ENCODE results near the gene MACROH2A1.

Gene MACROH2A1

GRCh38 chr5:135304352-135305221 is 94.4 kb downstream of the MACROH2A1 start:
- Histone ChIP-seq H3K4me3 (ENCODE audit: low read length) (no peak overlapping the region), H3K9me3 (ENCODE audit: control insufficient read depth, insufficient read depth, low read length) (no peaks in the 10 kb centered on the region), H3K9me2 (replicated peaks; ENCODE audit: control insufficient read depth, low read length) (no peaks in the 10 kb centered on the region), H3K79me2 (ENCODE audit: control insufficient read depth, low read length) (no peaks in the 10 kb centered on the region), H3K4me2 (ENCODE audit: low read length) (no peak overlapping the region), H3K36me3 (ENCODE audit: control insufficient read depth, low read length) (no peaks in the 10 kb centered on the region), H3K27ac (ENCODE audit: low read depth, low read length) (no peak overlapping the region), H3K4me1 (ENCODE audit: control insufficient read depth, low read length) (no peaks in the 10 kb centered on the region), H3K27me3 (ENCODE audit: control insufficient read depth, low read length) (peaks cover 3% of the 10 kb centered on the region), H3F3A (ENCODE audit: control insufficient read depth, insufficient read depth) (no peaks in the 10 kb centered on the region), H4K20me1 (ENCODE audit: control insufficient read depth, insufficient read depth, low read depth, low read length) (no peaks in the 10 kb centered on the region)
- no peak for TF ChIP-seq CTCF (IDR thresholded peaks at IDR 0.05; ENCODE audit: low read depth, low read length, poor library complexity, severe bottlenecking)
- no peak for TF ChIP-seq EZH2phosphoT487 (IDR thresholded peaks at IDR 0.05; ENCODE audit: borderline replicate concordance, low read length)

DNA sequence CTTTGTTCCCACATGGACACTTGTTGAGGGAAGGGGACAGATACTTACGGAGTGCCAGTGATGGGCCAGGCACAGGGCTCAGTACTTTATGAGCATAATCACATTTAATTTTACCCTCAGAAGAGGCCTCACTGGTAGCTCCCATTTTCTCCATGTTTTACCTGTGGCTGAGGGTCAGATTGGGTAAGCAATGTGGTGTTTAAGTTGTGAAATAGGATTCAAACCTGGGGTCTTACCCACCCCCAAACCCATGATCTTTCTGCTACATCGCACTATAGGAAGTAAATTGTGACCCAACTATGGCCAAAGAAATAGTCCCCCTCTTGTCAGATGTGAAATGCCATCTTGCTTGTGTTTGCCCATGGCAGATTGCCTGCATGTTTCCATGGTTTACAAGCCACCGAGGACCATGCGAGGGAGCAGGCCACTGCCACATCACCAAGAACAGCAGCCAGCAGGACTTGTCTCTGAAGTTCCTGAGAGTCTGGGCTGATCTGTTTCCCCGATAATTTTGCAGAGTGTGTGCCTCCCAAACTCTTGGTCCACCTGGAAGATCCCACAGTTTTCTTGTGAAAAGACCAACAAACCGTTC is 95.4 kb downstream of the MACROH2A1 start:
- Histone ChIP-seq H3K27ac (ENCODE audit: low read depth, low read length) (no peak overlapping the region), H3F3A (ENCODE audit: control insufficient read depth, insufficient read depth) (no peaks in the 10 kb centered on the region), H3K4me1 (ENCODE audit: control insufficient read depth, low read length) (no peaks in the 10 kb centered on the region)

DNA sequence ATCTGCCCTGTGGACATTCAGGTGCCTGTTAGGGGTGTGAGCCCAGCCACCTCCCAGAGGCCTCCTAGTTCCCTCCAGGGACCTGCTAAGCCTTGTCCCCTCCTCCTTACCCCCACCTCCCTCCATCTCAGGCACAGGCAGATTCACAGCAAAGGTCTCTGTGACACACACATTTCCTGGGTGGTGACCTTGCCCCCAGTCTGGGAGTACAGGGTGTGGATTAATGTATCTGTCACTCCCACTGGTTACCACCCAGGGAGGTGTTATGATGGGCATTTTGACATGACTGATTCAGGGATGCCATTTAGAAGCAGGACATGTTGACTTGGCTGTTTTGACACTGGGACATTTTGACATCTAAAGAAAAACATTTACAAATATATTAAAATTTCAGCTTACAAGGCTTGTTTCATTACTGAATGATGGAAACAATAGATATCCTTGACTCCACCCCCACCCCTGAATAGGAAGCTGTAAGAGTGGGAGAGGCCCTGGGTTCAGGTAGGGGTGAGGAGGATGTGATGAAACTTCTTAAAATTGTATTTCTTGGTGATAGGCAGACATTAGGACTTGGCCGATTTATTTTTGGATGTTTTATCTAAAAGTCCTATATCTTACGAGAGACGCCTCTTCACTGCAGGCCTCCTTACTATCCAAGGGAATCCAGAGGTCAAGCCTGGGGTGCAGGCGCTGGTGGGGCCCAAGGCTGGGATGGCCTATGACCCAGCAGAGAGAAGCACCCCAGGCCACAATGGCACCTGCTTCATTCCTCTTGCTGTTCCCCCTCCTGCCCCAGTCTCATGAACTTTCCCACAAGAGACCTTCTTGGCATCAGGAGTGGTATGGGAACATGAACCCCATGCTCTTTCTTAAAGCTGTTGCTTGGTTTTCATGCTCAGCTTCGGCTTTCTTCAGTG is 101.9 kb downstream of the MACROH2A1 start:
- no peaks in the 10 kb centered on the region for H3K36me3 ChIP-seq (ENCODE audit: control insufficient read depth, low read length)
- TF ChIP-seq EZH2phosphoT487 (IDR thresholded peaks at IDR 0.05; ENCODE audit: borderline replicate concordance, low read length) (no peak), CTCF (IDR thresholded peaks at IDR 0.05; ENCODE audit: low read depth, low read length, poor library complexity, severe bottlenecking) (no peak)

More for the DNA sequence above, 95.4 kb downstream of the MACROH2A1 start:
- no peak for TF ChIP-seq CTCF (IDR thresholded peaks at IDR 0.05; ENCODE audit: low read depth, low read length, poor library complexity, severe bottlenecking)
- TF ChIP-seq EZH2phosphoT487 (IDR thresholded peaks at IDR 0.05; ENCODE audit: borderline replicate concordance, low read length) = no peak
- no peaks in the 10 kb centered on the region for H3K79me2 ChIP-seq (ENCODE audit: control insufficient read depth, low read length)
- H3K9me2 ChIP-seq (replicated peaks; ENCODE audit: control insufficient read depth, low read length) = no peaks in the 10 kb centered on the region
- H4K20me1 ChIP-seq (ENCODE audit: control insufficient read depth, insufficient read depth, low read depth, low read length) = no peaks in the 10 kb centered on the region
- H3K27me3 ChIP-seq (ENCODE audit: control insufficient read depth, low read length) = peaks cover 5% of the 10 kb centered on the region
- no peak overlapping the region for H3K4me2 ChIP-seq (ENCODE audit: low read length)
- no peak overlapping the region for H3K4me3 ChIP-seq (ENCODE audit: low read length)
- no peaks in the 10 kb centered on the region for H3K36me3 ChIP-seq (ENCODE audit: control insufficient read depth, low read length)
- no peaks in the 10 kb centered on the region for H3K9me3 ChIP-seq (ENCODE audit: control insufficient read depth, insufficient read depth, low read length)

More for the DNA sequence above, 101.9 kb downstream of the MACROH2A1 start:
- Histone ChIP-seq H3K27me3 (ENCODE audit: control insufficient read depth, low read length) (peaks cover 2% of the 10 kb centered on the region; the same call in 1 of the 2 replicates), H3K4me2 (ENCODE audit: low read length) (no peak overlapping the region), H3K27ac (ENCODE audit: low read depth, low read length) (no peak overlapping the region), H3K9me3 (ENCODE audit: control insufficient read depth, insufficient read depth, low read length) (no peaks in the 10 kb centered on the region), H3K4me3 (ENCODE audit: low read length) (no peak overlapping the region), H3K4me1 (ENCODE audit: control insufficient read depth, low read length) (no peaks in the 10 kb centered on the region), H3K79me2 (ENCODE audit: control insufficient read depth, low read length) (no peaks in the 10 kb centered on the region), H4K20me1 (ENCODE audit: control insufficient read depth, insufficient read depth, low read depth, low read length) (no peaks in the 10 kb centered on the region), H3F3A (ENCODE audit: control insufficient read depth, insufficient read depth) (no peaks in the 10 kb centered on the region), H3K9me2 (replicated peaks; ENCODE audit: control insufficient read depth, low read length) (no peaks in the 10 kb centered on the region)
